SKM-1 (cell line): ENCODE results near the gene RHD.
"Not testable (repeated sequence)": the region's sequence is repeated elsewhere in the genome, so short reads cannot be mapped to it uniquely, and the experiment has no call there.

ENCODE experiments used
- DNase-seq: peaks from one replicate; lab custom pipeline; 2025; ENCODE audit not compliant: unreplicated experiment; lab: John Stamatoyannopoulos, UW

RHD gene

GRCh38 chr1:25272238-25272637, at the start of gene RHD:
TSS of gene RHD (plus strand) at chr1:25272509. CDS start at chr1:25272548, 39 bp downstream.
- DNase-seq = not testable (repeated sequence)

GRCh38 chr1:25222606-25223005, 49.7 kb upstream of the RHD start:
- no peak for DNase-seq

- DNase-seq = no peak
These were observed 48.8 kb upstream of the RHD start for GRCh38 chr1:25223471-25223870.

GRCh38 chr1:25232027-25232865, 40.1 kb upstream of the RHD start, which contains the start of gene SYF2:
TSS of gene SYF2 (minus strand) at chr1:25232502. CDS start at chr1:25232467, 35 bp downstream.
- peak; percentile 78 for DNase-seq

- DNase-seq = peak; percentile 90
These were observed 39.2 kb upstream of the RHD start for GRCh38 chr1:25232866-25233784.

GRCh38 chr1:25235411-25235810, 36.9 kb upstream of the RHD start:
- DNase-seq = not testable (repeated sequence)

- DNase-seq = not testable (repeated sequence)
These were observed 36.0 kb upstream of the RHD start for GRCh38 chr1:25236261-25236660.

- no peak for DNase-seq
These were observed 34.3 kb upstream of the RHD start for GRCh38 chr1:25238046-25238445.

GRCh38 chr1:25239681-25240541, 32.4 kb upstream of the RHD start:
- peak; percentile 73 for DNase-seq

- no peak for DNase-seq
These were observed 28.4 kb upstream of the RHD start for GRCh38 chr1:25243907-25244306.

GRCh38 chr1:25245393-25245792, 26.9 kb upstream of the RHD start:
- DNase-seq = no peak

- DNase-seq = no peak
These were observed 26.3 kb upstream of the RHD start for GRCh38 chr1:25245809-25246599.

- DNase-seq = no peak
These were observed 25.7 kb upstream of the RHD start for GRCh38 chr1:25246600-25247023.

- DNase-seq = peak; percentile 93
These were observed 25.1 kb upstream of the RHD start, which contains the start of gene RSRP1 for GRCh38 chr1:25247024-25247828. TSS of gene RSRP1 (minus strand) at chr1:25247454. CDS start at chr1:25246963, 491 bp downstream.

GRCh38 chr1:25247829-25248754, 24.2 kb upstream of the RHD start:
- no peak for DNase-seq

- no peak for DNase-seq
These were observed 18.4 kb upstream of the RHD start for GRCh38 chr1:25253911-25254310.

- DNase-seq = no peak
These were observed 16.4 kb upstream of the RHD start for GRCh38 chr1:25255706-25256577.
